COLO668 (cell line): Measurements from ENCODE around the gene PCDHA10.

ENCODE experiments used
- DNase-seq: peaks from one replicate; lab custom pipeline; 2025; ENCODE audit not compliant: unreplicated experiment; lab: John Stamatoyannopoulos, UW

The PCDHA10 gene

DNA sequence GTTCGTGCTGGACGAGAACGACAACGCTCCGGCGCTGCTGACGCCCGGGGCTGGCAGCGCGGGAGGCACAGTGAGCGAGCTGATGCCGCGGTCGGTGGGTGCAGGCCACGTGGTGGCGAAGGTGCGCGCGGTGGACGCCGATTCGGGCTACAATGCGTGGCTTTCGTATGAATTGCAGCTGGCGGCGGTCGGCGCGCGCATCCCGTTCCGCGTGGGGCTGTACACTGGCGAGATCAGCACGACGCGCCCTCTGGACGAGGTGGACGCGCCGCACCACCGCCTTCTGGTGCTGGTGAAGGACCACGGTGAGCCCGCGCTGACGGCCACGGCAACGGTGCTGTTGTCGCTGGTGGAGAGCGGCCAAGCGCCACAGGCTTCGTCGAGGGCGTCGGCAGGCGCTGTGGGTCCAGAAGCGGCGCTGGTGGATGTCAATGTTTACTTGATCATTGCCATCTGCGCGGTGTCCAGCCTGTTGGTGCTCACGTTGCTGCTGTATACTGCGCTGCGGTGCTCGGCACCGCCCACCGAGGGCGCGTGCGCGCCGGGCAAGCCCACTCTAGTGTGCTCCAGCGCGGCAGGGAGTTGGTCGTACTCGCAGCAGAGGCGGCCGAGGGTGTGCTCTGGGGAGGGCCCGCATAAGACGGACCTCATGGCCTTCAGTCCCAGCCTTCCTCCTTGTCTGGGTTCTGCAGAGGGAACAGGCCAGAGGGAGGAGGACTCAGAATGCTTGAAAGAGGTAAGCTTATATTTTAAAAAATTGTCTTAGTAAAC lies 28.4 kb downstream of the PCDHA10 start:
- DNase-seq, result no peak

GRCh38 chr5:140916325-140916724 lies 60.6 kb downstream of the PCDHA10 start:
- no peak for DNase-seq
